GM21526 (cell line): ENCODE data around the gene OR51B4.
"Not testable (repeated sequence)": the region's sequence is repeated elsewhere in the genome, so short reads cannot be mapped to it uniquely, and the experiment has no call there.

Experiments
- ATAC-seq: cut with Tn5 transposase; IDR thresholded peaks from one replicate; pipeline ENCODE4 v1.9.1; 2021; ENCODE audit warnings: moderate library complexity; ENCODE audit not compliant: unreplicated experiment, low FRiP score

OR51B4 gene

GRCh38 chr11:5301846-5302245, at the start of gene OR51B4:
Gene OR51B4 (minus strand): TSS chr11:5301946. CDS start chr11:5301946, 0 bp downstream.
- no peak for ATAC-seq

GRCh38 chr11:5351208-5351607, 49.5 kb upstream of the OR51B4 start, which contains the start of gene OR51B6:
Gene OR51B6 (plus strand): TSS chr11:5351508. CDS start chr11:5351508, 0 bp downstream.
- ATAC-seq: no peak

- ATAC-seq: no peak
Measured at GRCh38 chr11:5349550-5349949, 47.8 kb upstream of the OR51B4 start.

GRCh38 chr11:5348551-5349194, 46.9 kb upstream of the OR51B4 start:
- ATAC-seq: no peak

- no peak for ATAC-seq
Measured at GRCh38 chr11:5345831-5346230, 44.1 kb upstream of the OR51B4 start.

- ATAC-seq: no peak
Measured at GRCh38 chr11:5343474-5344335, 42.0 kb upstream of the OR51B4 start, which contains the start of gene OR51B5. Gene OR51B5 (minus strand): TSS chr11:5343524. CDS start chr11:5343524, 0 bp downstream.

GRCh38 chr11:5339771-5340322, 38.1 kb upstream of the OR51B4 start:
- no peak for ATAC-seq

- ATAC-seq: not testable (repeated sequence)
Measured at GRCh38 chr11:5337253-5337652, 35.5 kb upstream of the OR51B4 start.

GRCh38 chr11:5336331-5336730, 34.6 kb upstream of the OR51B4 start:
- no peak for ATAC-seq

GRCh38 chr11:5335170-5335569, 33.4 kb upstream of the OR51B4 start:
- no peak for ATAC-seq

GRCh38 chr11:5324197-5324596, 22.5 kb upstream of the OR51B4 start, which contains the start of gene OR51B2:
Gene OR51B2 (minus strand): TSS chr11:5324297. CDS start chr11:5324297, 0 bp downstream.
- no peak for ATAC-seq

- no peak for ATAC-seq
Measured at GRCh38 chr11:5317292-5317691, 15.5 kb upstream of the OR51B4 start.

- not testable (repeated sequence) for ATAC-seq
Measured at GRCh38 chr11:5313326-5314023, 11.7 kb upstream of the OR51B4 start.

- ATAC-seq: no peak
Measured at GRCh38 chr11:5310423-5310822, 8.7 kb upstream of the OR51B4 start.

- no peak for ATAC-seq
Measured at GRCh38 chr11:5307256-5308019, 5.7 kb upstream of the OR51B4 start.

- ATAC-seq: no peak
Measured at GRCh38 chr11:5304046-5304445, 2.3 kb upstream of the OR51B4 start.

GRCh38 chr11:5303626-5304025, 1.9 kb upstream of the OR51B4 start:
- ATAC-seq: no peak

- ATAC-seq: no peak
Measured at GRCh38 chr11:5300251-5300650, 1.5 kb downstream of the OR51B4 start.

- ATAC-seq: no peak
Measured at GRCh38 chr11:5298451-5298850, 3.3 kb downstream of the OR51B4 start.
